Fibroblast of the aortic adventitia (primary cell): Measurements from ENCODE around the gene RAP1GDS1. TPM values are rescaled to one million over a fixed set of nuclear protein-coding genes. Genes with fewer than 3 reads are reported as not detected.
"Not testable (repeated sequence)": the region's sequence is repeated elsewhere in the genome, so short reads cannot be mapped to it uniquely, and the experiment has no call there.

ENCODE experiments used
- DNase-seq: peaks from one replicate; pipeline ENCODE4 v3.0.0-alpha.2; 2010; ENCODE audit warnings: low read depth
- H3K4me3 ChIP-seq: 2 replicates; pipeline ENCODE4 v1.5.1; 2011; ENCODE audit warnings: low read depth, mild to moderate bottlenecking, control low read depth, low read length, moderate library complexity
- CTCF ChIP-seq: IDR thresholded peaks from 2 replicates; pipeline ENCODE4 v1.5.1; 2011; ENCODE audit warnings: mild to moderate bottlenecking, low read length, control low read depth, inconsistent platforms; ENCODE audit not compliant: insufficient read depth
- total RNA-seq: library from RNA; depleted of rRNA; stranded (reverse); fragments of >200 nt; gene quantifications from 2 replicates; pipeline ENCODE4 v1.2.3, GENCODE V29; 2012; ENCODE audit warnings: low replicate concordance

Gene RAP1GDS1
- total RNA-seq, 1 donor = 62.2 TPM

- TF ChIP-seq CTCF = no peak
- no peak overlapping the region for H3K4me3 ChIP-seq
- DNase-seq = no peak
Observed at GRCh38 chr4:98387345-98388026, 126.3 kb downstream of the RAP1GDS1 start.

GRCh38 chr4:98394134-98394533, 132.9 kb downstream of the RAP1GDS1 start:
- DNase-seq = no peak
- no peak overlapping the region for H3K4me3 ChIP-seq
- TF ChIP-seq CTCF = no peak

- H3K4me3 ChIP-seq = no peak overlapping the region
- TF ChIP-seq CTCF = no peak
- DNase-seq = no peak
Observed at GRCh38 chr4:98399915-98400314, 138.7 kb downstream of the RAP1GDS1 start.

GRCh38 chr4:98406819-98407218, 145.6 kb downstream of the RAP1GDS1 start:
- no peak for TF ChIP-seq CTCF
- no peak overlapping the region for H3K4me3 ChIP-seq
- DNase-seq = no peak

GRCh38 chr4:98411731-98412130, 150.5 kb downstream of the RAP1GDS1 start:
- H3K4me3 ChIP-seq = no peak overlapping the region
- TF ChIP-seq CTCF = no peak
- no peak for DNase-seq

GRCh38 chr4:98416844-98417243, 155.7 kb downstream of the RAP1GDS1 start:
- no peak overlapping the region for H3K4me3 ChIP-seq
- DNase-seq = no peak
- TF ChIP-seq CTCF = no peak

- DNase-seq, H3K4me3 ChIP-seq: not testable (repeated sequence)
Observed at GRCh38 chr4:98420151-98420550, 159.0 kb downstream of the RAP1GDS1 start.
